ENCODE data around the gene SARDH. TPM values are rescaled to one million over a fixed set of nuclear protein-coding genes. Genes with fewer than 3 reads are reported as not detected.
"Not testable (repeated sequence)": the region's sequence is repeated elsewhere in the genome, so short reads cannot be mapped to it uniquely, and the experiment has no call there.

The SARDH gene
- total RNA-seq, 1 experiment from 2014 or later: 0.66 TPM

DNA sequence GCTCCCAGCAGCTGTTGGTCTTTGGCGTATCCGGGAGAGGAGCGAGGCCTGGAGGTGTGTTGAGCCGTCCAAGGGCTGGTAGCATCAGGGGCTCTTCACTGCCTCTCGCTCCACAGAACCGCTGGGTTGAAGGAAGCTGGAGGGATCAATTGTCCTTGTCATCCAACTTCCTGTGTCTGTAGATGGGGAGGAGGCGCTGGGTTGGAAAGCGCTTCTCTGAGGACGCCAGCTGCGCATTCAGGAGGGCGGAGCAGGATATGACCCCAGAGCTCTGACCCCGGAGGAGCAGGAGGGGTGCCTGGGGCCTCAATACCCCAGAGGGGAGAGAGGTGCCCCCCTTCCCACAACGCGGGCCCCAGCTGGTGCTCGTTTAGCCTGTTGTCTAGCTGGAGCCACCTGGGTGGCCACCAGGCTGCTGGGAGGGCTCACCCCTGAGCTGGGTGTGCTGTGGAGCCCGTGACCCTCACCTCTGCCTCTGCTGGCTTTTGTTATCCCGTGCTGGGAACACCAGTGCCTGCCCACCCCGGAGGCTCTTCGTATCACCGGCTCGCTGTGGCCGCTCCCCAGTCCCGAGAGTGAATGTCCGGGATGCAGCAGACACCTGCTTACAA is 104.0 kb downstream of the SARDH start:
- no peaks in the 10 kb centered on the region for H3K9me3 ChIP-seq
- no peak for DNase-seq
- no peaks in the 10 kb centered on the region for H3K36me3 ChIP-seq
- no peak overlapping the region for H3K4me3 ChIP-seq
- H3K27me3 ChIP-seq: no peaks in the 10 kb centered on the region

GRCh38 chr9:133633681-133634080 is 104.5 kb downstream of the SARDH start:
- no peaks in the 10 kb centered on the region for H3K36me3 ChIP-seq
- no peak for DNase-seq
- no peaks in the 10 kb centered on the region for H3K9me3 ChIP-seq
- H3K27me3 ChIP-seq: no peaks in the 10 kb centered on the region
- H3K4me3 ChIP-seq: no peak overlapping the region

- DNase-seq: no peak
- no peaks in the 10 kb centered on the region for H3K27me3 ChIP-seq
- no peak overlapping the region for H3K4me3 ChIP-seq
- no peaks in the 10 kb centered on the region for H3K9me3 ChIP-seq
- H3K36me3 ChIP-seq: no peaks in the 10 kb centered on the region
These were observed 105.1 kb downstream of the SARDH start for GRCh38 chr9:133632806-133633680.

DNA sequence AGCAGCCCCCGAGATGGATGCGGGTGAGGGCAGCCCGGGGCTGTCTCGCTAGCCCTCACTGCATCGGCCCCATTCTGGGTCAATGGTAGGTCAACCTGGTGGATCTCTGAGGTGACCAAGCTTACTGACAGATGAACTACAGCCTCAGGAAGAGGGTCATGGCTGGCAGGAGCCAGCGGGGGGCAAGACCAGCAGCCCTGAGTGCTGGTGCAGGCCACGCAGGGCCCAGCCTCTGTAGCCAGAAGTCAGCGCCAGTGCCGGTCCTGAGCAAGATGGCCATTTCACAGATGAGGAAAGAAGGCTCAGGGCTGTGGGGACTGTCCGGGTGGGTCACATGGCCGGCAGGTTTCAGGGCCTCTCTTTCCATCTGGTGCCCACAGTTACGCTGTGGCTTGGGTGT is 107.0 kb downstream of the SARDH start:
- H3K36me3 ChIP-seq: no peaks in the 10 kb centered on the region
- no peak overlapping the region for H3K4me3 ChIP-seq
- H3K9me3 ChIP-seq: no peaks in the 10 kb centered on the region
- H3K27me3 ChIP-seq: no peaks in the 10 kb centered on the region
- DNase-seq: no peak

DNA sequence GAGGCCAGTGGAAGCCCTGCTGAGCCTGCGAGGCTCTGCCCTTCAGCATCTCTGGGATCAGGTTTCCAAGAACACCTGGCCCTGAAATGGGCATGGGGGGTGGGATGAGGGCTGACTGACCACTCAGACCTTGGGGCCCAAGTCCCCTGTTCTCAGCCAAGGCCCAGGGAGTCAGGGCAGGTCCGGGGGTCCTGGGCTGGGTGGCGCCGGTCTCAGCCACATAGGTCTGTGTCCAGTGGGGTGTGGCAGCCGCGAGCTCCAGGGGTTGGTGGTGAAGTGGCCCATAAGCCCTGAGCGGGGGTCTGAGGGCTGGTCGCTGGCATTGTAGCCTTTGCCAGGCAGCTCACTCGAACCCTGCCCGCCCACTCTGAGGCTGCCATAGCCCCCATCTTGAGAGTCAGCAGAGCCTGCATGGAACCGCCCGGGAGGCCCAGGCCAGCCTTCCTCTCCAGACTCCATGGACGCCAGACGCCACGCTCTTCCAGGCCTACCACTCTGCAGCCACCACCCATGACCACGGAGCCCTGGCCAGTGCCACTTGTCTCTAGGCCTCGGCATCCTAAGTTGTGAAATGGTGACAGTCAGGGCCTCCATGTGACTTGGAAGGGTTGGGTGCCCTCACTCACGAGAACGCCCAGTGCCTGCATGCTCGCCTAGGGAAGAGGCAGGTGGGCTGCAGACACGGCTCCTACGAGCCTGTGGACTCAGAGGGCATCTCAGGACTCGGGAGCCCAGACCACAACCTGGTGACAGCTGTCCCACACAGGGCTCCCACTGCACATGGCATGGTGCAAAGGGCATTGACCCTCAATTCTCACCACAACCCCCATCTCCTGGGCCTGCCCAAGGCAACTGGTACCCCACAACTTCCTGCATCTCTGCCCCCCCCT is 108.7 kb downstream of the SARDH start:
- Histone ChIP-seq H3K4me3 (no peak overlapping the region), H3K36me3 (no peaks in the 10 kb centered on the region), H3K27me3 (no peaks in the 10 kb centered on the region), H3K9me3 (no peaks in the 10 kb centered on the region)
- no peak for DNase-seq

GRCh38 chr9:133628766-133629165 is 109.4 kb downstream of the SARDH start:
- Histone ChIP-seq H3K4me3 (no peak overlapping the region), H3K36me3 (no peaks in the 10 kb centered on the region), H3K27me3 (no peaks in the 10 kb centered on the region), H3K9me3 (no peaks in the 10 kb centered on the region)
- DNase-seq: no peak

- Histone ChIP-seq H3K4me3 (no peak overlapping the region), H3K36me3 (no peaks in the 10 kb centered on the region), H3K9me3 (no peaks in the 10 kb centered on the region), H3K27me3 (peaks cover 10% of the 10 kb centered on the region)
- DNase-seq: no peak
These were observed 110.8 kb downstream of the SARDH start for GRCh38 chr9:133627341-133627740.

DNA sequence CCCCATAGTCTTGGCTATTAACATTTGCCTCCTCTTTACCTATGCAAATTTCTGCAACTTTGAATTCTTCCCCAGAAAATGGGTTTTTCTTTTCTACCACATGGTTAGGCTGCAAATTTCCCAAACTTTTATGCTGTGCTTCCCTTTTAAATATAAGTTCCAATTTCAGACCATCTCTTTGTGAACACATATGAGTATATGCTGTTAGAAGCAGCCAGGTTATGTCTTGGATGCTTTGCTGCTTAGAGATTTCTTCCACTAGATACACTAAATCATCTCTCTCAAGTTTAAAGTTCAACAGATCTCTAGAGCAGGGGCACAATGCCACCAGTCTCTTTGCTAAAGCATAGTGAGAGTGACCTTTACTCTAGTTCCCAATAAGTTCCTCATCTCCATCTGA is 112.1 kb downstream of the SARDH start:
- H3K27me3 ChIP-seq: peaks cover 17% of the 10 kb centered on the region
- H3K36me3 ChIP-seq, DNase-seq, H3K9me3 ChIP-seq, H3K4me3 ChIP-seq: not testable (repeated sequence)

DNA sequence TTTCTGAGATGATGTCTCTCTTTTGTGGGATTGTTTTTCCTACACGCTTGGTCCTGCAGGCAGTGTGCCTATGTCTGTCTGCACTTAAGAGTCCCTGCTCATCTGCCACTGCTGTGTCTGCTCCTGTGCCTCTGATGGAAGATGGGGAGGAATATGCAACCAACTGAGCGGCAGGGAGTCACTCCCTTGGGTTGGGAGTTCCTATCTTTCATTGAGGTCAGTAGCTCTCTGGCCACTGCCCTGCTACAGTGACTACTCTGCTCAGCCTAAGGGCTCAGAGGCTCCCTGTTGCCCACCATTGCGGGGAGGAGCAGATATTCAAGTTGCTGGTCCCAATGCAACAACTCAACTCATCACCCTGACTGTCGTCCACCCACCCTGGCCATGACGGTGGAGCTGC is 115.6 kb downstream of the SARDH start:
- H3K36me3 ChIP-seq: no peaks in the 10 kb centered on the region
- H3K27me3 ChIP-seq: peaks cover 43% of the 10 kb centered on the region
- no peak overlapping the region for H3K4me3 ChIP-seq
- no peak for DNase-seq
- H3K9me3 ChIP-seq: no peaks in the 10 kb centered on the region

- Histone ChIP-seq H3K4me3 (no peak overlapping the region), H3K9me3 (no peaks in the 10 kb centered on the region), H3K27me3 (peaks cover 44% of the 10 kb centered on the region), H3K36me3 (no peaks in the 10 kb centered on the region)
- no peak for DNase-seq
These were observed 116.4 kb downstream of the SARDH start for GRCh38 chr9:133621725-133622267.

DNA sequence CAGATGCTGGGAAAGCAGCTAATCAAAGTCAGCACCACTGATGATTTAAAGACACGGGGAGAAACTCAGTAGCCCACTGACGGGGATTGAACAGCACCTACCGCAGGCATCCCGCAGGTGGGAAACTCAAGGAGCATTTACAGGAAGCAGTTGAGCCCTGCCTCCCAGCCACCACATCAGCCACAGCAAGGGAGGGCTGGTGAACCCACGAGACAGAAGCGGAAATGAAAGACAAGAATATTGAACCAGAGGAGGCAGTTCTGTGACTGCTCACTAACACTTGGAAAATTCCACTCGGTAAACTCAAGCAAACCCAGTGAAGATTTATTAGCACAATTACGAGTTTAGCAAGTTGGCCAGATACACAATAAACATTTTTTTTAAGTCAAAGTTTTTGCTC is 118.4 kb downstream of the SARDH start:
- H3K36me3 ChIP-seq: no peaks in the 10 kb centered on the region
- no peak for DNase-seq
- no peak overlapping the region for H3K4me3 ChIP-seq
- H3K9me3 ChIP-seq: no peaks in the 10 kb centered on the region
- H3K27me3 ChIP-seq: peaks cover 61% of the 10 kb centered on the region

GRCh38 chr9:133618726-133619125 is 119.4 kb downstream of the SARDH start:
- no peak for DNase-seq

DNA sequence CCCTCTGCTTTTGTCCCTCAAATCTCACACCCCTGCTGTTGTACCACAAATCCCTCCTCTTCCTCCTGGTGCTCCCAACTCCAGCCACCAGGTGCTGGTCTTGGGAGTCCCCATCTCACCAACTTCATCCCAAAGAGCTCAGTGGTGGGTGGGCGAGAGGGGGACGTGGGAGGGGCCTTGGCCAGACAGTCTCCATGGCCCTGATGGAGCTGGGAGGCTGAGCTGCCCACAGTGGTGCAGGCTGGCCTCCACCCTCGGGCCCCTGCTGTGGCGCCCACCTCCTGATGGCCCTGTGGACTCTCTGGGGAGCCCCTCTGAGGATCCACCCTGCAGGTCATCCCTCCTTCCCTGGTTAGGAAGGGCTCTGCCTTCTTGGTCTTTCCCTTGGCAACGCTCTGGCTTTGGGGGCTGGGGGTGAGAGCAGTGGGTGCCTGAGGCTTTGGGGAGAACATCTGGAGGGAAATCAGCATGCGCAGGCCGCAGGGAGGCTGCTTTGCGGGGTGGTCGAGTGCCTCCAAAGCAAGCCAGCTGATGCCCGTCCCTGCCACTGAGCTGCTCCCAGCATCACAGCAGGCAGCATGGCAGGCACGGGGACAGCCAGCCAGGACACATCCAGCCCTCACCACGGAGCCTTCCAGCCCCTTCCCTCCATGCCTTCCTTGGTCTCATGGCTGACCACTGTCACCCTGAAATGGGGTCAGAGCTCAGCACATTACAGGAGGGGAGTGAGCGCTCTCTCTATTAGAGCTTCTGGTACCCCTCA is 121.3 kb downstream of the SARDH start:
- DNase-seq: no peak
- H3K27me3 ChIP-seq: peaks cover 71% of the 10 kb centered on the region
- H3K9me3 ChIP-seq: no peaks in the 10 kb centered on the region
- no peaks in the 10 kb centered on the region for H3K36me3 ChIP-seq
- H3K4me3 ChIP-seq: no peak overlapping the region

More at GRCh38 chr9:133618726-133619125, 119.4 kb downstream of the SARDH start:
- H3K4me3 ChIP-seq: no peak overlapping the region
- H3K9me3 ChIP-seq: no peaks in the 10 kb centered on the region
- no peaks in the 10 kb centered on the region for H3K36me3 ChIP-seq
- H3K27me3 ChIP-seq: peaks cover 72% of the 10 kb centered on the region

DNA sequence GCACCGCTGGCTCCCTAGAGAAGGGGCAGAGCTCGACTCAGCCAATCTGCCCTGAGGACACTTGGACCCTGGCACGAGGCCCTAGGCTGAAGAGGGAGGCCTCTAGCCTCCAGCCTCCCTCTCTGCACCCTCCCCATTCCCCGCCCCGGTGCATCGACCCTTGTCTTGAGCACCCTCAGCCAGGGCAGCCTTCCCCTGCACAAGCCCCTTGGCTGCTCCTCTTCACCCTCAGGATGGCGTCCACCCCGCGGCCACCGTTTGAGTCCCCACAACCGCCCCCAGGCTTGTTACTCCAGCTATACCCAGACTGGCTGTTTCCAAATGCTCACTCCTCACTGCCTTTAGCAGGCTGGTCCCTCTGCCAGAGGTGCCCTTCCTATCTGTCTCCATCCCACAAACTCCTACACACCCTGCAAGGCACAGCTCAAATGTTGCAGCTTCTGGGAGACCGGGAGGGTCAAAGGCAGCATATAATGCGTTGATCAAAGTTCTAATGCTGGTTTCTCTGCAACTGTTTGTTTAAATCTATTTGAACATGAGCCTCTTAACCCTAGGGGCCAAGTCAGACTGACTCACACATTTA is 122.5 kb downstream of the SARDH start:
- H3K27me3 ChIP-seq: peaks cover 73% of the 10 kb centered on the region

GRCh38 chr9:133615186-133615585 is 123.0 kb downstream of the SARDH start:
- no peak overlapping the region for H3K4me3 ChIP-seq
- H3K27me3 ChIP-seq: peaks cover 73% of the 10 kb centered on the region
- H3K36me3 ChIP-seq: no peaks in the 10 kb centered on the region
- H3K9me3 ChIP-seq: no peaks in the 10 kb centered on the region
- no peak for DNase-seq

More for the DNA sequence above, 122.5 kb downstream of the SARDH start:
- H3K4me3 ChIP-seq: no peak overlapping the region
- H3K36me3 ChIP-seq: no peaks in the 10 kb centered on the region
- H3K9me3 ChIP-seq: no peaks in the 10 kb centered on the region
- DNase-seq: no peak

DNA sequence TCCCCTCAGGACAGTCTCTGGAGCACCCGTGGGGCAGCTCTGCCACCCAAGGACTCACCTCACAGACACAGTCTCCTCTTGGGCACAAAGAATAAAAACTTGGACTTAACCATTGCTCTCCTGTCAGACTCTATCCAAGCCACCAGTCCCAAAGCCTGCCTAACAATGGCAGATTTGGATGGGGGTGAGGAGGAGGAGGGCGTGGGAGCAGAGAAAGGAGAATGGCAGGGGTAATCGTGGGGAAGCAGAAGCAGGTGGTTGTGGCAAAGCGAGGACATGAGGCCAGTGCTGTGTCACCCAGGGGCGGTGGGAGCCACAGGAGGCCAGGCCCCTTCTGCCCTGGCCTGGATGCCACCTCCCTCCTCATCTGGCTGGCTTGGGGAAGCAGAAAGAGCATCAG is 123.5 kb downstream of the SARDH start:
- no peaks in the 10 kb centered on the region for H3K9me3 ChIP-seq
- DNase-seq: no peak
- H3K4me3 ChIP-seq: no peak overlapping the region
- peaks cover 71% of the 10 kb centered on the region for H3K27me3 ChIP-seq
- no peaks in the 10 kb centered on the region for H3K36me3 ChIP-seq
